HG03108 (cell line): Measurements from ENCODE around the gene C12orf75.
"Not testable (repeated sequence)": the region's sequence is repeated elsewhere in the genome, so short reads cannot be mapped to it uniquely, and the experiment has no call there.

Experiments used
- ATAC-seq: cut with Tn5 transposase; IDR thresholded peaks from one replicate; pipeline ENCODE4 v1.9.1; 2021; ENCODE audit warnings: moderate library complexity; ENCODE audit not compliant: unreplicated experiment

Gene C12orf75

GRCh38 chr12:105334582-105334981 is 4.1 kb downstream of the C12orf75 start:
- ATAC-seq: no peak

- ATAC-seq: no peak
Measured at GRCh38 chr12:105335856-105336255, 5.4 kb downstream of the C12orf75 start.

- no peak for ATAC-seq
Measured at GRCh38 chr12:105336411-105336810, 5.9 kb downstream of the C12orf75 start.

GRCh38 chr12:105337391-105337790 is 6.9 kb downstream of the C12orf75 start:
- no peak for ATAC-seq

- no peak for ATAC-seq
Measured at GRCh38 chr12:105338966-105339365, 8.5 kb downstream of the C12orf75 start.

GRCh38 chr12:105341010-105341409 is 10.5 kb downstream of the C12orf75 start:
- no peak for ATAC-seq

- ATAC-seq: not testable (repeated sequence)
Measured at GRCh38 chr12:105341620-105342019, 11.1 kb downstream of the C12orf75 start.

GRCh38 chr12:105342464-105342863 is 12.0 kb downstream of the C12orf75 start:
- no peak for ATAC-seq

- no peak for ATAC-seq
Measured at GRCh38 chr12:105343836-105344235, 13.3 kb downstream of the C12orf75 start.

GRCh38 chr12:105347499-105347898 is 17.0 kb downstream of the C12orf75 start:
- no peak for ATAC-seq

GRCh38 chr12:105348142-105348541 is 17.7 kb downstream of the C12orf75 start:
- no peak for ATAC-seq

GRCh38 chr12:105348561-105348960 is 18.1 kb downstream of the C12orf75 start:
- no peak for ATAC-seq

- no peak for ATAC-seq
Measured at GRCh38 chr12:105349138-105349537, 18.6 kb downstream of the C12orf75 start.

GRCh38 chr12:105351523-105351922 is 21.0 kb downstream of the C12orf75 start:
- ATAC-seq: peak; percentile 55

GRCh38 chr12:105352052-105352451 is 21.6 kb downstream of the C12orf75 start:
- ATAC-seq: peak; percentile 84

- no peak for ATAC-seq
Measured at GRCh38 chr12:105352940-105353635, 22.6 kb downstream of the C12orf75 start.

- ATAC-seq: no peak
Measured at GRCh38 chr12:105355752-105356151, 25.3 kb downstream of the C12orf75 start.

GRCh38 chr12:105357162-105357691 is 26.7 kb downstream of the C12orf75 start:
- ATAC-seq: peak; percentile 71

GRCh38 chr12:105358789-105359188 is 28.3 kb downstream of the C12orf75 start:
- ATAC-seq: peak; percentile 43

GRCh38 chr12:105359856-105360255 is 29.4 kb downstream of the C12orf75 start:
- no peak for ATAC-seq

- no peak for ATAC-seq
Measured at GRCh38 chr12:105363890-105364289, 33.4 kb downstream of the C12orf75 start.

GRCh38 chr12:105365231-105365630 is 34.7 kb downstream of the C12orf75 start:
- no peak for ATAC-seq
